HUES6 (cell line): ENCODE results near the gene SIAH3.

ENCODE experiments used
- H3K27ac ChIP-seq: 2 replicates; pipeline ENCODE4 v1.7.0; 2013; ENCODE audit warnings: low read depth, mild to moderate bottlenecking, low read length, inconsistent platforms
- H3K27me3 ChIP-seq: 2 replicates; pipeline ENCODE4 v1.6.1; 2013; ENCODE audit warnings: low read length; ENCODE audit not compliant: control insufficient read depth, insufficient read depth
- H3K36me3 ChIP-seq: 2 replicates; pipeline ENCODE4 v1.6.1; 2013; ENCODE audit warnings: low read length; ENCODE audit not compliant: control insufficient read depth, insufficient read depth
- H3K4me1 ChIP-seq: 2 replicates; pipeline ENCODE4 v1.6.1; 2013; ENCODE audit warnings: low read length; ENCODE audit not compliant: control insufficient read depth, insufficient read depth
- H3K4me3 ChIP-seq: 2 replicates; pipeline ENCODE4 v1.5.1; 2013; ENCODE audit warnings: low read depth, low read length
- H3K9ac ChIP-seq: one replicate; pipeline ENCODE4 v1.6.1; 2013; ENCODE audit warnings: mild to moderate bottlenecking, low read length
- H3K9me3 ChIP-seq: 2 replicates; pipeline ENCODE4 v1.6.1; 2013; ENCODE audit warnings: low read depth, low read length; ENCODE audit not compliant: control insufficient read depth, insufficient read depth

Gene SIAH3

GRCh38 chr13:45851171-45851921, at the start of gene SIAH3:
TSS of gene SIAH3 (minus strand) at chr13:45851753. CDS start at chr13:45851629, 124 bp downstream.
- H3K4me3 ChIP-seq = peak within 1 kb of the TSS; percentile 53
- H3K9me3 ChIP-seq = peaks cover 10% of the 10 kb centered on the region; the same call in 1 of the 2 replicates
- H3K36me3 ChIP-seq = no peaks in the 10 kb centered on the region
- peaks cover 35% of the 10 kb centered on the region for H3K27me3 ChIP-seq
- no peak within 1 kb of the TSS for H3K9ac ChIP-seq
- H3K4me1 ChIP-seq = peaks cover 44% of the 10 kb centered on the region
- no peak within 1 kb of the TSS for H3K27ac ChIP-seq

GRCh38 chr13:45899406-45899805, 47.9 kb upstream of the SIAH3 start:
- Histone ChIP-seq H3K27ac (no peak overlapping the region), H3K4me1 (no peaks in the 10 kb centered on the region), H3K9me3 (no peaks in the 10 kb centered on the region), H3K9ac (no peak overlapping the region), H3K36me3 (no peaks in the 10 kb centered on the region), H3K4me3 (no peak overlapping the region), H3K27me3 (no peaks in the 10 kb centered on the region)

- Histone ChIP-seq H3K27me3 (no peaks in the 10 kb centered on the region), H3K36me3 (no peaks in the 10 kb centered on the region), H3K27ac (no peak overlapping the region), H3K9me3 (no peaks in the 10 kb centered on the region), H3K4me3 (no peak overlapping the region), H3K9ac (no peak overlapping the region), H3K4me1 (no peaks in the 10 kb centered on the region)
Observed at GRCh38 chr13:45897562-45897961, 46.0 kb upstream of the SIAH3 start.

GRCh38 chr13:45896285-45896684, 44.7 kb upstream of the SIAH3 start:
- Histone ChIP-seq H3K4me1 (no peaks in the 10 kb centered on the region), H3K36me3 (no peaks in the 10 kb centered on the region), H3K9ac (no peak overlapping the region), H3K27me3 (no peaks in the 10 kb centered on the region), H3K9me3 (no peaks in the 10 kb centered on the region), H3K27ac (no peak overlapping the region), H3K4me3 (no peak overlapping the region)

GRCh38 chr13:45895881-45896280, 44.3 kb upstream of the SIAH3 start:
- Histone ChIP-seq H3K4me3 (no peak overlapping the region), H3K36me3 (no peaks in the 10 kb centered on the region), H3K9me3 (no peaks in the 10 kb centered on the region), H3K4me1 (no peaks in the 10 kb centered on the region), H3K9ac (no peak overlapping the region), H3K27me3 (no peaks in the 10 kb centered on the region), H3K27ac (no peak overlapping the region)

GRCh38 chr13:45892513-45892912, 41.0 kb upstream of the SIAH3 start:
- Histone ChIP-seq H3K27ac (no peak overlapping the region), H3K27me3 (no peaks in the 10 kb centered on the region), H3K9me3 (no peaks in the 10 kb centered on the region), H3K4me3 (no peak overlapping the region), H3K9ac (no peak overlapping the region), H3K4me1 (no peaks in the 10 kb centered on the region), H3K36me3 (no peaks in the 10 kb centered on the region)

- H3K9me3 ChIP-seq = no peaks in the 10 kb centered on the region
- no peak overlapping the region for H3K4me3 ChIP-seq
- H3K27me3 ChIP-seq = no peaks in the 10 kb centered on the region
- no peaks in the 10 kb centered on the region for H3K36me3 ChIP-seq
- H3K9ac ChIP-seq = no peak overlapping the region
- no peak overlapping the region for H3K27ac ChIP-seq
- H3K4me1 ChIP-seq = no peaks in the 10 kb centered on the region
Observed at GRCh38 chr13:45889590-45890243, 38.2 kb upstream of the SIAH3 start.

- no peaks in the 10 kb centered on the region for H3K9me3 ChIP-seq
- H3K27me3 ChIP-seq = no peaks in the 10 kb centered on the region
- H3K36me3 ChIP-seq = no peaks in the 10 kb centered on the region
- H3K27ac ChIP-seq = no peak overlapping the region
- peaks cover 24% of the 10 kb centered on the region for H3K4me1 ChIP-seq
- no peak overlapping the region for H3K9ac ChIP-seq
- no peak overlapping the region for H3K4me3 ChIP-seq
Observed at GRCh38 chr13:45886466-45886865, 34.9 kb upstream of the SIAH3 start.

- Histone ChIP-seq H3K4me1 (peaks cover 27% of the 10 kb centered on the region), H3K9me3 (no peaks in the 10 kb centered on the region), H3K27me3 (no peaks in the 10 kb centered on the region), H3K27ac (no peak overlapping the region), H3K4me3 (no peak overlapping the region), H3K36me3 (no peaks in the 10 kb centered on the region), H3K9ac (no peak overlapping the region)
Observed at GRCh38 chr13:45885194-45885593, 33.6 kb upstream of the SIAH3 start.

GRCh38 chr13:45882626-45883025, 31.1 kb upstream of the SIAH3 start:
- Histone ChIP-seq H3K9ac (no peak overlapping the region), H3K27ac (no peak overlapping the region)

GRCh38 chr13:45881353-45881752, 29.8 kb upstream of the SIAH3 start:
- Histone ChIP-seq H3K27ac (no peak overlapping the region), H3K4me1 (peaks cover 27% of the 10 kb centered on the region), H3K36me3 (no peaks in the 10 kb centered on the region), H3K9me3 (no peaks in the 10 kb centered on the region; the same call in 1 of the 2 replicates), H3K4me3 (no peak overlapping the region), H3K9ac (no peak overlapping the region), H3K27me3 (peaks cover 8% of the 10 kb centered on the region)

More at GRCh38 chr13:45882626-45883025, 31.1 kb upstream of the SIAH3 start:
- no peak overlapping the region; the same call in 1 of the 2 replicates for H3K4me3 ChIP-seq
- H3K27me3 ChIP-seq = peaks cover 8% of the 10 kb centered on the region
- H3K36me3 ChIP-seq = no peaks in the 10 kb centered on the region
- no peaks in the 10 kb centered on the region; the same call in 1 of the 2 replicates for H3K9me3 ChIP-seq
- H3K4me1 ChIP-seq = peaks cover 27% of the 10 kb centered on the region
